Measurements from ENCODE around the gene SMC6.

SMC6 gene

GRCh38 chr2:17615147-17615546 is 138.5 kb downstream of the SMC6 start:
- DNase-seq, result no peak

GRCh38 chr2:17614174-17614930 is 139.3 kb downstream of the SMC6 start:
- no peak for DNase-seq
